Endothelial cell (in vitro differentiated cells): ENCODE data around the gene FSTL3. TPM values are rescaled to one million over a fixed set of nuclear protein-coding genes. Genes with fewer than 3 reads are reported as not detected.
"Not testable (repeated sequence)": the region's sequence is repeated elsewhere in the genome, so short reads cannot be mapped to it uniquely, and the experiment has no call there.

Experiments used
- DNase-seq: peaks from one replicate; pipeline ENCODE4 v3.0.0; 2021; ENCODE audit warnings: low spot score
- H3K27ac Mint-ChIP-seq: one replicate; pipeline ENCODE4 v1.8.0; 2021; ENCODE audit warnings: mixed read lengths, inconsistent platforms; ENCODE audit not compliant: unreplicated experiment
- H3K27me3 Mint-ChIP-seq: one replicate; pipeline ENCODE4 v1.8.0; 2021; ENCODE audit warnings: mild to moderate bottlenecking, moderate library complexity, mixed read lengths, inconsistent platforms; ENCODE audit not compliant: unreplicated experiment
- H3K36me3 Mint-ChIP-seq: one replicate; pipeline ENCODE4 v1.8.0; 2021; ENCODE audit warnings: mild to moderate bottlenecking, low read depth, mixed read lengths, inconsistent platforms; ENCODE audit not compliant: unreplicated experiment
- H3K4me1 Mint-ChIP-seq: one replicate; pipeline ENCODE4 v1.8.0; 2021; ENCODE audit warnings: mild to moderate bottlenecking, mixed read lengths, inconsistent platforms; ENCODE audit not compliant: unreplicated experiment
- H3K4me3 Mint-ChIP-seq: one replicate; pipeline ENCODE4 v1.8.0; 2021; ENCODE audit warnings: mild to moderate bottlenecking, mixed read lengths, inconsistent platforms; ENCODE audit not compliant: unreplicated experiment
- H3K9me3 Mint-ChIP-seq: one replicate; pipeline ENCODE4 v1.8.0; 2021; ENCODE audit warnings: mixed read lengths, inconsistent platforms; ENCODE audit not compliant: unreplicated experiment
- long read RNA-seq: library from polyadenylated mRNA; unstranded; transcript quantifications from one replicate; pipeline ENCODE4 v2.0.0, GENCODE V29; 2020; ENCODE audit not compliant: unreplicated experiment
- total RNA-seq: library from RNA; stranded (reverse); fragmentation: NEBNext Ultra II Directional; extraction: Animal tissue kit (Norgen Biotek cat#: 25700); gene quantifications from one replicate; pipeline ENCODE4 v1.2.1, GENCODE V29; 2021; ENCODE audit not compliant: unreplicated experiment
- TF ChIP-seq, protein P1 (sequence below): fragments of 200-600 bp; sonication (generic); IDR thresholded peaks from one replicate; pipeline ENCODE4 v1.5.0; 2021; ENCODE audit warnings: antibody characterized with exemption; ENCODE audit not compliant: unreplicated experiment

The FSTL3 gene
- 6.5 TPM for total RNA-seq
- long read RNA-seq, partial matches to known transcripts, result 1 of 3 reads
- long read RNA-seq, other reads (novel, unspliced or antisense), result 0 of 3 reads

DNA sequence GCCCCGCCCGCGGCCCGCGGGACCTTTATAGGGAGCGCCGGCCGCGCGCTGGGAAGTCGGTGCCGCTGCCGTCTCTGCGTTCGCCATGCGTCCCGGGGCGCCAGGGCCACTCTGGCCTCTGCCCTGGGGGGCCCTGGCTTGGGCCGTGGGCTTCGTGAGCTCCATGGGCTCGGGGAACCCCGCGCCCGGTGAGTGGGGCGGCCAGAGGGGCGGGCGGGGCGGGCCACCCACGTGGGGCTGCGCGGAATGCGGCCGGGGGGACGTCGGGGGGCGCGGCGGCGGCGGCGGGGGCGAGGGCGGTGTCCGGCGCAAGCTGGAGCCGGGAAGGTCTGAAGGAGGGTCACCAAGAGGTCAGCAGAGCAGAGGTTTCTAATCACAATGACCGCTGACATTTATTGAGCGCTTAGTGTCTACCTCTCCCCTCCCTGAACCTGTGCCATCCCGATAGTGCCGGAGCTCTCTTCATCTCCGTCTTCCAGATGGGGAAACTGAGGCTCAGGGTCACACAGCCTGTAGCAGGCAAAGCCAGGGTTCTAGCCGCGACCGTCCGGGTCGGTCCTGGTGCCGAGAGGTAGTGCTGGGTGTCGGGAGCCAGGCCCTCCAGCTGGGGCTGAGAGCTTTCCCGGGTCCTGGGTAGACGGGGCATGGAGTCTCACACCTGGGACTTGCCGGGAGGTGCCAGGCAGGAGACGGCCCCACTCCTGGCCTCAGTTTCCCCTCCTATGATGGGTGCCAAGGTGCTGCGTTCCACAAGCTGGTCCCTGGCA, at the start of gene FSTL3:
Gene FSTL3 (plus strand): TSS at position 54 of the 767 bp plus-strand sequence. CDS start 32 bp downstream, at position 86.
- Mint-ChIP-seq H3K4me3 (peak within 1 kb of the TSS; percentile 74), H3K27ac (no peak within 1 kb of the TSS), H3K36me3 (no peaks in the 10 kb centered on the region), H3K27me3 (peaks cover 8% of the 10 kb centered on the region), H3K9me3 (no peaks in the 10 kb centered on the region), H3K4me1 (peaks cover 2% of the 10 kb centered on the region)
- TF ChIP-seq, protein P1, sequence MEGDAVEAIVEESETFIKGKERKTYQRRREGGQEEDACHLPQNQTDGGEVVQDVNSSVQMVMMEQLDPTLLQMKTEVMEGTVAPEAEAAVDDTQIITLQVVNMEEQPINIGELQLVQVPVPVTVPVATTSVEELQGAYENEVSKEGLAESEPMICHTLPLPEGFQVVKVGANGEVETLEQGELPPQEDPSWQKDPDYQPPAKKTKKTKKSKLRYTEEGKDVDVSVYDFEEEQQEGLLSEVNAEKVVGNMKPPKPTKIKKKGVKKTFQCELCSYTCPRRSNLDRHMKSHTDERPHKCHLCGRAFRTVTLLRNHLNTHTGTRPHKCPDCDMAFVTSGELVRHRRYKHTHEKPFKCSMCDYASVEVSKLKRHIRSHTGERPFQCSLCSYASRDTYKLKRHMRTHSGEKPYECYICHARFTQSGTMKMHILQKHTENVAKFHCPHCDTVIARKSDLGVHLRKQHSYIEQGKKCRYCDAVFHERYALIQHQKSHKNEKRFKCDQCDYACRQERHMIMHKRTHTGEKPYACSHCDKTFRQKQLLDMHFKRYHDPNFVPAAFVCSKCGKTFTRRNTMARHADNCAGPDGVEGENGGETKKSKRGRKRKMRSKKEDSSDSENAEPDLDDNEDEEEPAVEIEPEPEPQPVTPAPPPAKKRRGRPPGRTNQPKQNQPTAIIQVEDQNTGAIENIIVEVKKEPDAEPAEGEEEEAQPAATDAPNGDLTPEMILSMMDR, result no peak
- no peak for DNase-seq

DNA sequence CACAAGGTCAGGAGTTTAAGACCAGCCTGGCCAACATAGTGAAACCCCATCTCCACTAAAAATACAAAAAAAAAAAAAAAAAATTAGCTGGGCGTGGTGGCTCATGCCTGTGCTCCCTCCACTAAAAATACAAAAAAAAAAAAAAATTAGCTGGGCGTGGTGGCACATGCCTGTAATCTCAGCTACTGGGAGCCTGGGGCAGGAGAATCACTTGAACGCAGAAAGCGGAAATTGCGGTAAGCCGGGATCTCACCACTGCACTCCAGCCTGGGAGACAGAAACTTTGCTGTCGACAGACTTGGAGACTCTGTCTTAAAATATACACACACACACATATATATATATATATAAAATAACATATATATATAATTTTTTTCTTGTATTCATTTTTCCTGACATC, 49.6 kb upstream of the FSTL3 start:
- H3K4me1 Mint-ChIP-seq, H3K4me3 Mint-ChIP-seq, H3K9me3 Mint-ChIP-seq, DNase-seq, H3K27me3 Mint-ChIP-seq, H3K27ac Mint-ChIP-seq: not testable (repeated sequence)
- H3K36me3 Mint-ChIP-seq, result peaks cover 14% of the 10 kb centered on the region

DNA sequence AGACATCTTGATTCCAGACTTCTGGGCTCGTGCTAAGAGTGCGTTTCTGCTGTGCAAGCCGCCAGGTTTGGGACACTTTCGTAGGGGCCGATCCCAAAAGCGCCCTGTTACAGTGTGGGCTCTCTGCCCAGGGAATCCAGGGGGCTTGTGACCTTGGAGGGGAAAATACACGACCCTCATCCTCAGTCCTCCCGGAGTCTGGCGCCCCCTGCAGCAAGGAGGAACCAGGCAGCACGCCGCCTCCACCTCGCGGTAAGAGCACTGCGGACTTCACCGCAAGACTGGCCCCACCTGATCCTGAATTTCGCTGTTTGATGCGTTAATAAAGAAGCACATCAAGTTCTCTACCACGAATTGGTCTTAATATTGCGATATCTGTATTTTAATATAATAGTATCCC, 48.0 kb upstream of the FSTL3 start:
- H3K27ac Mint-ChIP-seq, result peak overlapping the region; percentile 24
- TF ChIP-seq, protein P1, result peak; percentile 35
- no peaks in the 10 kb centered on the region for H3K9me3 Mint-ChIP-seq
- no peak overlapping the region for H3K4me3 Mint-ChIP-seq
- DNase-seq, result no peak
- peaks cover 11% of the 10 kb centered on the region for H3K27me3 Mint-ChIP-seq
- H3K4me1 Mint-ChIP-seq, result no peaks in the 10 kb centered on the region
- H3K36me3 Mint-ChIP-seq, result peaks cover 14% of the 10 kb centered on the region

DNA sequence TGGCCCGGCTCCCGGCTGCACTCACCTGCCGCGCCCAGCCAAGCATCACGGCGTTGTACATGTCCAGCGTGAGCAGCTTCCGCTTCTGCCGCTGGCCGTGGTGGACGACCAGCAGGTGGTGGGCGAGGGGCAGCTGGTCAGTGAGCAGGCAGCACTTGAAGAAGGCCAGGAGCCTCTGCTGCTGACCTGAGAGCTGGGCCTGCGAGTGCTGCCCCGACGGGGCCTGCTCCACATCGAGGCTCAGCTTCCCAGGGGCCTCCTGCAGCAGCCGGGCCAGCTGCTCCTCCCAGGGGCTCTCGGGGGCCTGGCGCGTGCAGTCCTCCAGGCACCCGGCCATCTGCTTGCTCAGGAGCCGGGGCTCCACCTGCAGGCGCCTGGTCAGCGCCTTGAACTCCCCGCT, 46.7 kb upstream of the FSTL3 start:
- peaks cover 14% of the 10 kb centered on the region for H3K36me3 Mint-ChIP-seq
- H3K27me3 Mint-ChIP-seq, H3K27ac Mint-ChIP-seq, H3K9me3 Mint-ChIP-seq, H3K4me3 Mint-ChIP-seq, DNase-seq, H3K4me1 Mint-ChIP-seq: not testable (repeated sequence)

DNA sequence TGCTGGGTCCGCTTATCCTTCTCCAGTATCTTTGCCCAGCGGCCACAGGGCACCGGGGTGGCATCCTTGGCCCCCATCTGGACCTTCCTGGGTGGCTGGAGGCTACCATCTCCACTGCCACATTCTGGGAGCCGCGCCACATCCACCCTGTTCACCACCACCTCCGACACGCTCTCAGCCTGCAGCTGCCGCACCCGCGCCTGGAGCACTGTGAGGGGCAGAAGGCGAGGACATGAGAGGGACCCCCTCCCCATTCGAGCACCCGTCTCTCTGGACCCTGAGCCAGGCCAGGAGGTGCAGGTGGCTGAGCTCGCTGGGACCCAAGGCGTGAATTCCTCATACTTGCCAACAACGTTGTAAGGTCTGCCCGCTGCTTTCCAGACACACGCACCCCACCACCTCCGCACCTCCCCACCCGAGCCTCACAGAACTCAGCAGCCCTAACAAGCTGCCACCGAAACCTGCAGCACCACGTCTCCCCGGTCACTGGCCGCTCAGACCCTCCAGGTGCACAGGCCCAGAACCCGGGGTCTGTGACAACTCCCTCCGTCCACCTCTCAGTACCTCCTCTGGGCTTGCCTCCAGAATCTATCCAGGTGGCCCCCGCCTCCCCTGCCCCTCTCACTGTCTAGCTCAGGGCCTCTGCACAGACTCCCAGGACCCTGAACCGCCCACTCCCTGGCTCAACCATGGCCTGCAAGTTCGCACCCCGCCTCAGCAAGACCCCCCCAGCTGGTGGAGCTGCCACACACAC, 46.1 kb upstream of the FSTL3 start:
- TF ChIP-seq, protein P1, result no peak
- H3K9me3 Mint-ChIP-seq, result no peaks in the 10 kb centered on the region
- peak overlapping the region; percentile 11 for H3K4me3 Mint-ChIP-seq
- H3K36me3 Mint-ChIP-seq, result peaks cover 14% of the 10 kb centered on the region
- H3K27me3 Mint-ChIP-seq, result peaks cover 5% of the 10 kb centered on the region
- DNase-seq, result no peak
- no peaks in the 10 kb centered on the region for H3K4me1 Mint-ChIP-seq
- no peak overlapping the region for H3K27ac Mint-ChIP-seq
